K562 (cell line): ENCODE data around the gene TCF4. TPM values are rescaled to one million over a fixed set of nuclear protein-coding genes. Genes with fewer than 3 reads are reported as not detected.

Source experiments
- ATAC-seq: fragments of 200-7000 bp; cut with Tn5 transposase; 3 replicates; pipeline ENCODE4 v1.9.1; 2020; ENCODE audit warnings: moderate library complexity
- BruUV-seq: library from RNA; stranded (reverse); fragments of 400-500 nt; replicated peaks from 2 replicates; lab custom pipeline; 2021; lab: Mats Ljungman, UMichigan
- CTCF ChIA-PET: fragments of 300-600 bp; formaldehyde crosslinking; extraction: SDS; loops from one replicate; lab custom pipeline; 2021; ENCODE audit warnings: low intra/inter-chr PET ratio; lab: Yijun Ruan, JAX
- POLR2A ChIA-PET: fragments of 300-600, 350-650 bp; sonication (Branson Sonifier 250); formaldehyde crosslinking; extraction: SDS; loops from one replicate; lab custom pipeline; 2021; ENCODE audit warnings: antibody characterized with exemption, inconsistent platforms; lab: Yijun Ruan, JAX
- DNase-seq, 4 experiments: peaks; one replicate each; pipeline versions ENCODE4 v3.0.0 to v3.0.0-alpha.2; 2011 to 2018; ENCODE audit warnings: low spot score in 3 of 4, mixed read lengths in 3 of 4; ENCODE audit errors: extremely low read depth in 1 of 4
- FAIRE-seq: peaks from 2 replicates; lab custom pipeline; 2011; peaks lifted over from hg19 to GRCh38; lab: Jason Lieb, UNC
- H2AFZ ChIP-seq: 2 replicates; pipeline ENCODE4 v1.6.0; 2011; ENCODE audit warnings: low read depth, low read length, control low read depth, inconsistent platforms
- H3K27ac ChIP-seq: fragments of 200-600 bp; 3 replicates; pipeline ENCODE4 v1.8.0; 2011; ENCODE audit warnings: low read depth, mild to moderate bottlenecking, control low read depth, inconsistent platforms, low read length, moderate library complexity, mixed read lengths; ENCODE audit errors: extremely low read depth
- H3K27me3 ChIP-seq, 2 experiments: fragments of 300-600 bp in 1 of 2; 2 replicates in 1 of 2; 3 replicates in 1 of 2; pipeline versions ENCODE4 v1.6.0 to v1.8.0; 2011; ENCODE audit warnings: inconsistent platforms in 2 of 2, low read length in 2 of 2, mild to moderate bottlenecking in 1 of 2, mixed read lengths in 1 of 2, moderate library complexity in 1 of 2; ENCODE audit not compliant: control insufficient read depth in 2 of 2, insufficient read depth in 2 of 2
- H3K36me3 ChIP-seq: fragments of 300-600 bp; 3 replicates; pipeline ENCODE4 v1.8.0; 2011; ENCODE audit warnings: mild to moderate bottlenecking, low read length, inconsistent platforms; ENCODE audit not compliant: control insufficient read depth, insufficient read depth
- H3K4me1 ChIP-seq, 2 experiments: fragments of 200-600 bp in 1 of 2; replicated peaks in 1 of 2; 2 replicates in 1 of 2; 3 replicates in 1 of 2; pipeline versions ENCODE4 v1.5.1 to v1.8.0; 2011; ENCODE audit warnings: inconsistent platforms in 2 of 2, low read length in 2 of 2, mild to moderate bottlenecking in 1 of 2, mixed read lengths in 1 of 2, moderate library complexity in 1 of 2; ENCODE audit not compliant: control insufficient read depth in 2 of 2, insufficient read depth in 2 of 2
- H3K4me2 ChIP-seq: 2 replicates; pipeline ENCODE4 v1.6.1; 2011; ENCODE audit warnings: low read length, control low read depth, inconsistent platforms, mixed read lengths; ENCODE audit not compliant: insufficient read depth
- H3K4me3 ChIP-seq: fragments of 200-600 bp; sonication (generic), shearing (Covaris generic); 2 replicates; pipeline ENCODE4 v1.5.1; 2016; ENCODE audit warnings: control low read depth, inconsistent platforms
- H3K79me2 ChIP-seq: fragments of 200-600 bp; 3 replicates; pipeline ENCODE4 v1.8.0; 2011; ENCODE audit warnings: low read length, inconsistent platforms; ENCODE audit not compliant: control insufficient read depth, insufficient read depth
- H3K9ac ChIP-seq, 2 experiments: 2 replicates each; pipeline versions ENCODE4 v1.6.0 to v1.6.1; 2011; ENCODE audit warnings: low read depth in 2 of 2, low read length in 2 of 2, control low read depth in 1 of 2, inconsistent platforms in 1 of 2, mild to moderate bottlenecking in 1 of 2, mixed read lengths in 1 of 2; ENCODE audit not compliant: insufficient read depth in 1 of 2
- H3K9me1 ChIP-seq: one replicate; pipeline ENCODE4 v1.6.0; 2011; ENCODE audit warnings: inconsistent platforms, mild to moderate bottlenecking, low read length, moderate library complexity; ENCODE audit not compliant: control insufficient read depth, insufficient read depth
- H3K9me3 ChIP-seq: replicated peaks from 2 replicates; pipeline ENCODE4 v1.5.1; 2011; ENCODE audit warnings: low read depth, low read length, inconsistent platforms; ENCODE audit not compliant: control insufficient read depth, insufficient read depth
- H4K20me1 ChIP-seq: replicated peaks from 2 replicates; pipeline ENCODE4 v1.6.1; 2011; ENCODE audit warnings: low read length, inconsistent platforms, mixed read lengths; ENCODE audit not compliant: control insufficient read depth, insufficient read depth
- CBX5 ChIP-seq: IDR thresholded peaks from 2 replicates; pipeline ENCODE4 v1.6.1; 2014; ENCODE audit warnings: low read depth, borderline replicate concordance
- CEBPG ChIP-seq, 3 experiments: fragments of 200-800 bp in 1 of 3; sonication (Bioruptor generic) in 1 of 3; sonication (generic) in 1 of 3; formaldehyde crosslinking in 1 of 3; IDR thresholded peaks in 2 of 3; conservative IDR thresholded peaks in 1 of 3; 2 replicates each; pipeline versions ENCODE4 v1.6.1 to v1.8.0; 2016 to 2022; ENCODE audit warnings: missing compliant biosample characterization in 2 of 3, missing genetic modification characterization in 2 of 3, mild to moderate bottlenecking in 1 of 3, missing genetic modification reagents in 1 of 3
- HDAC8 ChIP-seq: fragments of 450-650 bp; IDR thresholded peaks from 2 replicates; pipeline ENCODE4 v1.6.1; 2016; ENCODE audit warnings: mild to moderate bottlenecking, missing genetic modification characterization, moderate library complexity, missing compliant biosample characterization
- ILK ChIP-seq: fragments of 450-650 bp; IDR thresholded peaks from 2 replicates; pipeline ENCODE4 v1.6.1; 2016; ENCODE audit warnings: missing genetic modification characterization, low read depth, mild to moderate bottlenecking, missing compliant biosample characterization, moderate library complexity, borderline replicate concordance
- NFXL1 ChIP-seq: fragments of 450-650 bp; formaldehyde crosslinking; IDR thresholded peaks from 2 replicates; pipeline ENCODE4 v1.4.0; 2021; ENCODE audit warnings: mild to moderate bottlenecking
- RAD21 ChIP-seq, 2 experiments: fragments of 250-450 bp in 1 of 2; fragments of 450-650 bp in 1 of 2; sonication (Bioruptor Pico) in 1 of 2; formaldehyde crosslinking in 1 of 2; IDR thresholded peaks in 1 of 2; conservative IDR thresholded peaks in 1 of 2; 2 replicates each; pipeline versions ENCODE4 v1.4.0 to v1.8.0; 2020 to 2022; ENCODE audit warnings: mild to moderate bottlenecking in 2 of 2, moderate library complexity in 1 of 2
- RBM14 ChIP-seq: fragments of 200-400 bp; formaldehyde crosslinking; IDR thresholded peaks from 2 replicates; pipeline ENCODE4 v1.6.1; 2018; ENCODE audit warnings: low read depth, mild to moderate bottlenecking, low read length, moderate library complexity, borderline replicate concordance; ENCODE audit not compliant: insufficient read depth
- U2AF1 ChIP-seq: fragments of 200-400 bp; formaldehyde crosslinking; optimal IDR thresholded peaks from 2 replicates; pipeline ENCODE3; 2017; ENCODE audit warnings: mild to moderate bottlenecking, low read depth, low read length, moderate library complexity
- ZNF224 ChIP-seq: sonication (generic); formaldehyde crosslinking; IDR thresholded peaks from 2 replicates; pipeline ENCODE4 v1.8.0; 2022; ENCODE audit warnings: mild to moderate bottlenecking, missing genetic modification reagents
- ZNF75A ChIP-seq: fragments of 450-650 bp; formaldehyde crosslinking; IDR thresholded peaks from 2 replicates; pipeline ENCODE4 v1.4.0; 2020; ENCODE audit warnings: mild to moderate bottlenecking
- WGBS: fragments of 100-300 bp; shearing (Covaris generic); methylation state at CpG from one replicate; pipeline ENCODE4 v1.1.6; 2016; ENCODE audit warnings: low coverage, mixed read lengths; ENCODE audit not compliant: insufficient coverage; ENCODE audit errors: missing lambda C conversion rate; 5-methylcytosine and 5-hydroxymethylcytosine counted together
- in situ Hi-C: fragments of 300-500 bp; cut with MboI; formaldehyde crosslinking; loops from 4 replicates; pipeline ENCODE4 v1.15.0; 2018; ENCODE audit warnings: inconsistent platforms, mixed read lengths
- intact Hi-C: fragments of 100-400 bp; cut with micrococcal nuclease; formaldehyde crosslinking; loops from 2 replicates; pipeline ENCODE4 v1.14.2; 2022
- polyA plus RNA-seq, 8 experiments: library from polyadenylated mRNA; depleted of rRNA in 4 of 8; stranded (reverse) in 5 of 8; unstranded in 3 of 8; fragments of >200 nt; fragmentation: Nextera tagmentation in 2 of 8; fragmentation: Illumina TruSeq in 1 of 8; extraction: Ambion mirVana in 2 of 8; extraction: Trizol in 1 of 8; gene quantifications; 2 replicates each; pipeline versions ENCODE4 v1.2.1 to v1.2.3, GENCODE V29; 2011 to 2014; ENCODE audit warnings: inconsistent platforms in 1 of 8, missing spikeins in 1 of 8
- total RNA-seq, 7 experiments: library from RNA; depleted of rRNA in 6 of 7; stranded (reverse); fragments of >200 nt in 6 of 7; fragmentation: Illumina TruSeq in 2 of 7; extraction: Trizol in 2 of 7; gene quantifications; 2 replicates each; pipeline versions ENCODE4 v1.2.1 to v1.2.3, GENCODE V29; 2011 to 2021; ENCODE audit warnings: low replicate concordance in 1 of 7
- TF ChIP-seq, protein P1 (sequence below): sonication (generic); formaldehyde crosslinking; IDR thresholded peaks from 2 replicates; pipeline ENCODE4 v1.8.1; 2023; ENCODE audit warnings: mild to moderate bottlenecking, missing genetic modification reagents

The TCF4 gene
- total and polyA plus RNA-seq, 9 of the 15 experiments (the other 6 are each of a cell fraction or from before 2014, with no cell fraction given): 4.8 to 24.7 (median 15.2) TPM

DNA sequence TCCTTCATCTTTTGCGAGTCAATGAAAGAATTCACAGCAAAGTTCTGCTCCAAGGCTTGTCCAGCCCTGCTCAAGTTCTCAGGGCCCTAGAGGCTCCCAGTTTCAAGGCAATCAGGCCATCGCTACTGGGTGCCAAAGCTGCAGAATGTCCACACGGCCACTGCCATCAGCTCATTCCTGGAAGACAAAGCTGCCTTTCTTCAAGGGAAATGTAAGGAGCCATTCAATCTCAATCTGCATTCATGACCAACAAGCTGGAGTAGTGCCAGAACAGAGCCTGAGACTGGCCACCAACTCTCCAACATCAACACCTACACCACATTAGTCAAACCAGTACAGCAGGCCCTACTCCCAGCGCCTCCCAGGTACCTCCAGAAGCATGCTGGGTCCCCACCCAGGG, 202.2 kb downstream of the TCF4 start:
- in situ Hi-C loops: no loop called here
- ChIA-PET CTCF (no interaction called here), POLR2A (no interaction called here)
- H3K27ac ChIP-seq: no peak overlapping the region
- WGBS: 49% methylated on average over 4 of the region's 4 CpGs
- H3K4me3 ChIP-seq: no peak overlapping the region
- H3K36me3 ChIP-seq: no peaks in the 10 kb centered on the region
- no peak overlapping the region for H3K4me2 ChIP-seq
- 0 out of 3 replicates have a peak, but pooled peaks cover 4% of the 10 kb centered on the region for H3K79me2 ChIP-seq
- H4K20me1 ChIP-seq: no peaks in the 10 kb centered on the region
- BruUV-seq: no TSS peak
- no peak overlapping the region for H2AFZ ChIP-seq
- H3K27me3 ChIP-seq: no peaks in the 10 kb centered on the region
- intact Hi-C loops: loop anchor here (5.0 to 10.0 kb wide), 2 partner anchors 452 to 1249 kb away; partner anchors contain the start of gene TXNL1
- no peak for TF ChIP-seq ZNF224 (CRISPR knock-in tag)
- no peaks in the 10 kb centered on the region; the same call in 1 of the 2 replicates for H3K9me3 ChIP-seq
- FAIRE-seq (peak; percentile 23), ATAC-seq (peak; percentile 48), DNase-seq (peak in 1 of 4 experiments; percentile 39)
- no peaks in the 10 kb centered on the region for H3K9me1 ChIP-seq
- H3K9ac ChIP-seq: peak overlapping the region in 1 of 2 experiments; percentile 0; a peak in 1 of 4 replicates
- peaks cover 8 to 26% of the 10 kb centered on the region in 2 experiments for H3K4me1 ChIP-seq

DNA sequence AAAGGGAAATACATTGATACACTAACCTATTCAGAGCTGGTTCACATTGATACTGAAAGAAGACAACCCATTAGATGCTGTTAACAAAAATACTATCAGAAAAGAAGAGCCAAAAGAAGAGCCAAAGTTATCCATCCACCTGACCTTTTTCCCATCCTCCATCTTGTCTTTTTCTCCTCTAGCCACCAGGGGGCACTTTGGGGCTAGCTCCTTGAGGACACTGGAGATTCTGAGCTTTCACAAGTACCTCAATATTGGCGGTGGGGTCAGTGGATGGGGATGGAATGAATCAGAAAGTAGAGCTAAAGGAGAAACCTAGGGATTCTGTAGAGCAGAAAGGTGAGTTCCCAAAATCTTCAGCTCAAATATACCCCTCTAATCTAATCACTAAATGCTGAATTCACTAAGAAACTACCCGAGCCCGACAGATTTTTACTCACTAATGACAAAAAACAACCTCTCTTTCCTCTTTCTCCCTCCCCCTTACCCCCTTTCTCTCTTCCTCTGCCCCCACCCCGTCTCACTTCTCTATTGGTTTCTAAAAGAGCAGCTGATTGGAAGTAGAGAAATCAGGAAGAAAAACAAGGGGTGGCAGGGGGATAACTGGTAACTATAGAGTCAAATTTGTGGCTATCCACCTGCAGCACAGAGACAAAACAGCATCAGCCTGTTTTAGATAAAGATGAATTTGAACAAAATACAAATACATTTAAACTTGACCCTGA, 203.3 kb downstream of the TCF4 start:
- BruUV-seq: no TSS peak
- no peak overlapping the region for H3K4me2 ChIP-seq
- ATAC-seq: peak; percentile 53; the same call in 1 of the 3 replicates
- intact Hi-C loops: loop anchor here (5.0 to 10.0 kb wide), 2 partner anchors 453 to 1250 kb away; partner anchors contain the start of gene TXNL1
- no peaks in the 10 kb centered on the region for H3K9me1 ChIP-seq
- POLR2A ChIA-PET: interaction anchor here (1.0 kb wide), 1 partner anchor 29 kb away, joined by 4 read pairs; no protein-coding TSS in a partner anchor
- no peak overlapping the region for H3K4me3 ChIP-seq
- no CpG with 5 or more reads among the region's 4 CpGs for WGBS
- peaks cover 8 to 26% of the 10 kb centered on the region in 2 experiments for H3K4me1 ChIP-seq
- in situ Hi-C loops: no loop called here
- no peak overlapping the region for H3K27ac ChIP-seq
- no peaks in the 10 kb centered on the region for H3K27me3 ChIP-seq
- peak; percentile 86 for FAIRE-seq
- H3K79me2 ChIP-seq: 0 out of 3 replicates have a peak, but pooled peaks cover 4% of the 10 kb centered on the region
- no peak overlapping the region for H2AFZ ChIP-seq
- no peaks in the 10 kb centered on the region for H4K20me1 ChIP-seq
- H3K9ac ChIP-seq: no peak overlapping the region
- no peaks in the 10 kb centered on the region for H3K36me3 ChIP-seq
- H3K9me3 ChIP-seq: no peaks in the 10 kb centered on the region; the same call in 1 of the 2 replicates
- CTCF ChIA-PET: no interaction called here
- DNase-seq: peak; percentile 34 to 57 (median 52)
- TF ChIP-seq, protein P1, sequence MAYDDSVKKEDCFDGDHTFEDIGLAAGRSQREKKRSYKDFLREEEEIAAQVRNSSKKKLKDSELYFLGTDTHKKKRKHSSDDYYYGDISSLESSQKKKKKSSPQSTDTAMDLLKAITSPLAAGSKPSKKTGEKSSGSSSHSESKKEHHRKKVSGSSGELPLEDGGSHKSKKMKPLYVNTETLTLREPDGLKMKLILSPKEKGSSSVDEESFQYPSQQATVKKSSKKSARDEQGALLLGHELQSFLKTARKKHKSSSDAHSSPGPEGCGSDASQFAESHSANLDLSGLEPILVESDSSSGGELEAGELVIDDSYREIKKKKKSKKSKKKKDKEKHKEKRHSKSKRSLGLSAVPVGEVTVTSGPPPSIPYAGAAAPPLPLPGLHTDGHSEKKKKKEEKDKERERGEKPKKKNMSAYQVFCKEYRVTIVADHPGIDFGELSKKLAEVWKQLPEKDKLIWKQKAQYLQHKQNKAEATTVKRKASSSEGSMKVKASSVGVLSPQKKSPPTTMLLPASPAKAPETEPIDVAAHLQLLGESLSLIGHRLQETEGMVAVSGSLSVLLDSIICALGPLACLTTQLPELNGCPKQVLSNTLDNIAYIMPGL (CRISPR knock-in tag): no peak
- TF ChIP-seq NFXL1 (CRISPR knock-in tag): no peak
- no peak for TF ChIP-seq ZNF75A
- TF ChIP-seq HDAC8 (tag): no peak
- no peak for TF ChIP-seq U2AF1
- no peak for TF ChIP-seq RBM14
- TF ChIP-seq CEBPG (CRISPR knock-in tag; IDR thresholded peaks at IDR 0.05): no peak
- TF ChIP-seq CEBPG (tag; conservative IDR thresholded peaks at IDR 0.05 in 1 of 2, IDR thresholded peaks at IDR 0.05 in 1 of 2): no peak
- TF ChIP-seq ILK (tag): no peak
- no peak for TF ChIP-seq CBX5
- TF ChIP-seq RAD21 (CRISPR knock-in tag; conservative IDR thresholded peaks at IDR 0.05 in 1 of 2, IDR thresholded peaks at IDR 0.05 in 1 of 2): peak; percentile 15 to 62
